ENCODE results near the gene STAMBPL1.

DNA sequence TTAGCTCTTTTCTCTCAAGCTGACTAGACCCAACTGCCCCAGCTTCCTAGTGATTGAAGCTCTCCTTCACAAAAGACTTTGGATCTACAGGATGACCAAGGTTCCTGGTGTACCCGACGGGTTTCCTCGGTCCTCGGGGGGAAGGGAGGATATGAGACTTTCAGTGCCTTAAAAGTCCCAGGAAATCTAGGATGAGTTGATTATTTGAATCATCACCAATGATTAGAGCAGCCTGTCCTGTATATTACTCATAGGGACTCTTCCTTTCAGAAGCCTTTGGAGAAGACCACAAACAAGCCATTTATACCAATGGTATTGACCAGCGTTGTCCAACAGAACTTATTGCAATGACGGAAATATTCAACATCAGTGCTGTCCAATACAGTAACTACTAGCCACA lies 78.7 kb downstream of the STAMBPL1 start:
- TF ChIP-seq EZH2 (IDR thresholded peaks at IDR 0.05) (no peak), POLR2AphosphoS5 (IDR thresholded peaks at IDR 0.05; ENCODE audit: borderline replicate concordance, low read depth, low read length) (no peak), FOXP2 (optimal IDR thresholded peaks at IDR 0.05; ENCODE audit: control extremely low read depth, extremely low read length, insufficient read depth) (no peak)

Measured in SK-N-MC (cell line).